Neutrophil (primary cell): ENCODE data around the gene NUFIP1.
"Not testable (repeated sequence)": the region's sequence is repeated elsewhere in the genome, so short reads cannot be mapped to it uniquely, and the experiment has no call there.

ENCODE experiments used
- H3K27ac ChIP-seq: fragments of 200-600 bp; sonication (generic); 2 replicates; pipeline ENCODE4 v1.5.1; 2016; ENCODE audit warnings: mild to moderate bottlenecking, moderate library complexity
- H3K27me3 ChIP-seq: fragments of 200-600 bp; sonication (generic); 2 replicates; pipeline ENCODE4 v1.6.0; 2016; ENCODE audit warnings: mild to moderate bottlenecking
- H3K36me3 ChIP-seq: fragments of 200-600 bp; sonication (generic); 2 replicates; pipeline ENCODE4 v1.5.1; 2017
- H3K4me1 ChIP-seq, 2 experiments: fragments of 200-600 bp in 1 of 2; sonication (generic) in 1 of 2; 1 replicate in 1 of 2; 2 replicates in 1 of 2; pipeline versions ENCODE4 v1.5.1 to v1.6.1; 2013 to 2016; ENCODE audit warnings: low read depth in 1 of 2, low read length in 1 of 2, mild to moderate bottlenecking in 1 of 2, moderate library complexity in 1 of 2; ENCODE audit not compliant: control insufficient read depth in 1 of 2, insufficient read depth in 1 of 2
- H3K4me3 ChIP-seq, 2 experiments: fragments of 200-600 bp in 1 of 2; sonication (generic) in 1 of 2; 1 replicate in 1 of 2; 2 replicates in 1 of 2; pipeline ENCODE4 v1.5.1; 2013 to 2016; ENCODE audit warnings: low read depth in 1 of 2, low read length in 1 of 2, mild to moderate bottlenecking in 1 of 2, moderate library complexity in 1 of 2
- H3K9me3 ChIP-seq: fragments of 200-600 bp; sonication (generic); 2 replicates; pipeline ENCODE4 v1.5.1; 2016
- TF ChIP-seq, protein P1 (sequence below): fragments of 200-600 bp; sonication (generic); IDR thresholded peaks from 2 replicates; pipeline ENCODE4 v1.5.1; 2016; ENCODE audit warnings: antibody characterized with exemption

NUFIP1 gene

DNA sequence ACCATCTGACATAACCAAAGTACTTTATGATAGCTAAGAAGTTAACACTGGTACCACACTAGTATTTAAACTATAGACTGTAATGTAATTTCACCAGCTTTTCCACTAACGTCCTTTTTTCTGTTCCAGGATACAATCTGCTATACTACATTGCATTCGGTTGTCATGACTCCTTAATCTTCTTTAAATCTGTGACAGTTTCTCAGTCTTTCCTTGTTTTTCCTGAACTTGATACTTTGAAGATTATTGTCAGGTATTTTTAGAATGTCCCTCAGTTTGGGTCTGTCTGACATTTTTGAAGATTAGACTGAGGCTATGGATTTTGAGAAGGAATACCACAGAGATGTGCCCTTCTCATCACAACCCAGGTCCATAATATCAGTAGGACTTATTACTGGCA is 36.6 kb downstream of the NUFIP1 start:
- Histone ChIP-seq H3K27me3 (no peaks in the 10 kb centered on the region), H3K27ac (no peak overlapping the region), H3K4me1 (no peaks in the 10 kb centered on the region), H3K4me3 (no peak overlapping the region), H3K9me3 (no peaks in the 10 kb centered on the region), H3K36me3 (no peaks in the 10 kb centered on the region)
- TF ChIP-seq, protein P1, sequence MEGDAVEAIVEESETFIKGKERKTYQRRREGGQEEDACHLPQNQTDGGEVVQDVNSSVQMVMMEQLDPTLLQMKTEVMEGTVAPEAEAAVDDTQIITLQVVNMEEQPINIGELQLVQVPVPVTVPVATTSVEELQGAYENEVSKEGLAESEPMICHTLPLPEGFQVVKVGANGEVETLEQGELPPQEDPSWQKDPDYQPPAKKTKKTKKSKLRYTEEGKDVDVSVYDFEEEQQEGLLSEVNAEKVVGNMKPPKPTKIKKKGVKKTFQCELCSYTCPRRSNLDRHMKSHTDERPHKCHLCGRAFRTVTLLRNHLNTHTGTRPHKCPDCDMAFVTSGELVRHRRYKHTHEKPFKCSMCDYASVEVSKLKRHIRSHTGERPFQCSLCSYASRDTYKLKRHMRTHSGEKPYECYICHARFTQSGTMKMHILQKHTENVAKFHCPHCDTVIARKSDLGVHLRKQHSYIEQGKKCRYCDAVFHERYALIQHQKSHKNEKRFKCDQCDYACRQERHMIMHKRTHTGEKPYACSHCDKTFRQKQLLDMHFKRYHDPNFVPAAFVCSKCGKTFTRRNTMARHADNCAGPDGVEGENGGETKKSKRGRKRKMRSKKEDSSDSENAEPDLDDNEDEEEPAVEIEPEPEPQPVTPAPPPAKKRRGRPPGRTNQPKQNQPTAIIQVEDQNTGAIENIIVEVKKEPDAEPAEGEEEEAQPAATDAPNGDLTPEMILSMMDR = no peak

DNA sequence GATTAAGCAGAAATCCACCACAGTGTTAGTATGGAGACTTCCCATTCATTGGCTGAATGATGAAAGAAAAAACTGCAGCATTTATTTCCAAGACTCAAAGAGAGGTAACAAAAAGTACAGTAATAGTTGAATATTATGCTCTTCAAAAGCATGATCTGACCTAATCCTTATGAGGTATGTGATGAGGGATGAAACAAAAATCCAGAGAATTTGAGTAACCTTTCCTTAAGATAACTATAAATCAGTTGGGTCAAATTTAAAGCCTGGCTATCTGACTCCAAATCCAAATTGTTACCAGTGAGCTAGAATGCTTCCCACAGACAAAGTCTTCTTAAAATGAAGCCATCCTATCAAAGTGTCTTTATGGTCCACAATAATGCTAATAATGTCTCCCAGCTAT is 38.1 kb downstream of the NUFIP1 start:
- no peaks in the 10 kb centered on the region for H3K36me3 ChIP-seq
- H3K9me3 ChIP-seq = no peaks in the 10 kb centered on the region
- TF ChIP-seq, protein P1 = no peak
- no peak overlapping the region for H3K27ac ChIP-seq
- no peaks in the 10 kb centered on the region for H3K27me3 ChIP-seq
- H3K4me3 ChIP-seq = no peak overlapping the region
- no peaks in the 10 kb centered on the region for H3K4me1 ChIP-seq

DNA sequence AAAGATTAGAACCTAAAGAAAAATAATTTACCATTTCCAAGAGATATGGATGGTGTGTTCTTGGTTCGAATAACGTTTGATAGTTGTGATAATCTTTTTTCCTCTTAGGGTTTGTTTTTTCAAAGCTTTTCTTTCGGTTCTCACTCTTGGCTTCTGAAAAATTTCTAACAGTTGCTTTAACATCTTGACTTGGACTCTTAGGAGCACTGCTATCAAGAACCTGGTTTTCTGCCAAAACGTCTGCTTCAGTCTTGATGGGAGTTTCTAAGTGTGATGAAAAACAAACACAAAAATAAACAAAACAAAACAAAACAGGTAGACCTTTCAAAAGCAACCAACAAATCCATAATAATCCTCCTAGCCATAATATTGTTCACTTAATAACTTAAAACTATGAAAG is 45.9 kb downstream of the NUFIP1 start:
- H3K36me3 ChIP-seq, H3K27me3 ChIP-seq, H3K4me3 ChIP-seq, H3K27ac ChIP-seq, H3K9me3 ChIP-seq, H3K4me1 ChIP-seq: not testable (repeated sequence)

DNA sequence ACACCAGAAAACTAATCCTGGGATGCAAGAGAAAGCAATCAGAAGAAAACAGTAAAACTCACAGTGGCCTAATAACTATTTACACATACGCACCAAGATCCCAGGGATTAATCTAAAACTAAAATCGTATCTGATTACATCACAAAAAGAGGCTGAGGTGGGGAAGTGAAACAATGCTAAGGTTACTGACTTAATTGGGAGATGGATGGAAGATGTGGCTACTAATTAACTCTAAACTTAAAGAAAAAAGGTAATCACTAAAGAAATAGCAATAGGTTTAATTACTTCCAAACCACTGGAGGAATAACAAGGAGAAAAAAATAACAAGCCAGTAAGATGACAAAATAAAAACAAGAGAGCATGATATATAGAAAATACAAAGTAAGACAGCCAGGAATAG is 50.4 kb downstream of the NUFIP1 start:
- Histone ChIP-seq H3K4me3 (no peak overlapping the region), H3K27ac (no peak overlapping the region), H3K36me3 (no peaks in the 10 kb centered on the region)

DNA sequence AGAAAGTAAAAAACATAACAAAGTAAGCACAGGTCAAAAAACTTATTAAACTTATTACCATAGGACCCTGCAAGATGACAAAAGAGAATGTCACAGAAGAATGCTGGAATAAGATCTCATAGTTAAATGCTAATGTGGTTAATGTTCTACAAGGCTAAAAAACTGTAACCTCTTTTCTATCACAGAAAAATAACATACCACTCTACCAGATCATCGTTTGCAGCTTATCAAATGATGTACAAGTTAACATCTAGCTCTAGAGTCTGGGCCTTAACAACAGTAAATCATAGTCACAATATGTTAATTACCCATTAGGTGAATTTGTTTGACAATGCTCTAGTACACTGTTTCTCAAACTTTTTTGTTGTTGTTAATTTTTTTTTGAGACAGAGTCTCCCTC is 53.0 kb downstream of the NUFIP1 start:
- Histone ChIP-seq H3K9me3 (no peaks in the 10 kb centered on the region), H3K4me3 (no peak overlapping the region), H3K36me3 (no peaks in the 10 kb centered on the region), H3K27me3 (no peaks in the 10 kb centered on the region), H3K4me1 (no peaks in the 10 kb centered on the region), H3K27ac (no peak overlapping the region)
- TF ChIP-seq, protein P1 = no peak

More for the DNA sequence above, 50.4 kb downstream of the NUFIP1 start:
- H3K4me1 ChIP-seq = no peaks in the 10 kb centered on the region
- TF ChIP-seq, protein P1 = no peak
- H3K27me3 ChIP-seq = no peaks in the 10 kb centered on the region
- no peaks in the 10 kb centered on the region for H3K9me3 ChIP-seq

DNA sequence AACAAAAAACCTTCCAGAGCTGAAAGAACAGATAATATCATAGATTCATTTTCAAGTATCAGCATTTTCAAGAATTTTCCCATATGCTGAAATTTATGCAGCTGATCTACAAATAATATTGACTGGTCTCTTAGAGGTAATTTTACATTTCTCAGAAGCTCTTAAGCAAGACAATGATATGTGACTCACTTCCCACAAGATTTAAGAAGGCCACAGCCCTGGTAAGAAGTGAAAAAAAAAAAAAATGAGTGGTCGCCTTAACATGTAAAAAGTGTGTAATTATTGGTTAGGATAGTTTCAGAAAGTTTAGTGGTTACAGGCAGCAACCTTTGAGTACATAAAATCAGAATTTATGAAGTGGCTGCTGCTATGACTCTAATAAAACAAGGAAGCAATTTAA is 54.5 kb downstream of the NUFIP1 start:
- H3K27me3 ChIP-seq = no peaks in the 10 kb centered on the region
- no peaks in the 10 kb centered on the region for H3K4me1 ChIP-seq
- no peak overlapping the region for H3K4me3 ChIP-seq
- no peaks in the 10 kb centered on the region for H3K9me3 ChIP-seq
- TF ChIP-seq, protein P1 = no peak
- H3K27ac ChIP-seq = no peak overlapping the region
- no peaks in the 10 kb centered on the region for H3K36me3 ChIP-seq
